GM19455 (cell line): ENCODE data around the gene CALML5.

Experiments
- ATAC-seq: cut with Tn5 transposase; IDR thresholded peaks from one replicate; pipeline ENCODE4 v1.9.1; 2021; ENCODE audit not compliant: unreplicated experiment

Gene CALML5

GRCh38 chr10:5533098-5533731, 33.8 kb upstream of the CALML5 start:
- no peak for ATAC-seq

- ATAC-seq: no peak
These were observed 33.3 kb upstream of the CALML5 start for GRCh38 chr10:5532618-5533097.

- no peak for ATAC-seq
These were observed 32.9 kb upstream of the CALML5 start for GRCh38 chr10:5532307-5532605.

GRCh38 chr10:5531558-5532306, 32.4 kb upstream of the CALML5 start:
- ATAC-seq: no peak

- ATAC-seq: no peak
These were observed 31.6 kb upstream of the CALML5 start for GRCh38 chr10:5530846-5531557.

GRCh38 chr10:5530412-5530806, 31.0 kb upstream of the CALML5 start:
- no peak for ATAC-seq

- no peak for ATAC-seq
These were observed 30.5 kb upstream of the CALML5 start for GRCh38 chr10:5529702-5530411.

GRCh38 chr10:5528989-5529701, 29.8 kb upstream of the CALML5 start:
- no peak for ATAC-seq

GRCh38 chr10:5527332-5528200, 28.2 kb upstream of the CALML5 start:
- no peak for ATAC-seq

- ATAC-seq: no peak
These were observed 27.4 kb upstream of the CALML5 start for GRCh38 chr10:5526691-5527331.

GRCh38 chr10:5525561-5526341, 26.4 kb upstream of the CALML5 start:
- ATAC-seq: no peak

GRCh38 chr10:5524641-5525560, 25.5 kb upstream of the CALML5 start, which contains the start of gene CALML3:
Gene CALML3 (plus strand): TSS chr10:5524961. CDS start chr10:5525086, 125 bp downstream.
- ATAC-seq: no peak

GRCh38 chr10:5523796-5524574, 24.6 kb upstream of the CALML5 start:
- no peak for ATAC-seq

- no peak for ATAC-seq
These were observed 23.7 kb upstream of the CALML5 start for GRCh38 chr10:5522913-5523560.

- ATAC-seq: no peak
These were observed 19.7 kb upstream of the CALML5 start for GRCh38 chr10:5519054-5519453.

- ATAC-seq: no peak
These were observed 18.8 kb upstream of the CALML5 start for GRCh38 chr10:5518143-5518542.
